GM23338 (cell line): ENCODE results near the gene TNFRSF21.

Experiments
- CREB1 ChIP-seq: fragments of 250-450 bp; sonication (Bioruptor Pico); IDR thresholded peaks from 2 replicates; pipeline ENCODE4 v1.5.0; 2020; ENCODE audit warnings: low read depth, mild to moderate bottlenecking, moderate library complexity
- CTCF ChIP-seq, 2 experiments: fragments of 200-600 bp in 1 of 2; sonication (generic) in 1 of 2; conservative IDR thresholded peaks; 2 replicates each; pipeline versions ENCODE4 v1.5.1 to v1.6.1; 2016 to 2017; ENCODE audit warnings: antibody characterized with exemption in 2 of 2, low read depth in 2 of 2, mild to moderate bottlenecking in 2 of 2, moderate library complexity in 1 of 2
- ETS1 ChIP-seq: IDR thresholded peaks from 2 replicates; pipeline ENCODE4 v1.6.1; 2016; ENCODE audit warnings: antibody characterized with exemption
- EZH2 ChIP-seq: fragments of 200-600 bp; sonication (generic); IDR thresholded peaks from one replicate; pipeline ENCODE4 v1.8.0; 2017; ENCODE audit warnings: antibody characterized with exemption, mild to moderate bottlenecking, low read depth; ENCODE audit not compliant: unreplicated experiment
- POLR2AphosphoS5 ChIP-seq: IDR thresholded peaks from 2 replicates; pipeline ENCODE4 v1.6.1; 2016; ENCODE audit warnings: antibody characterized with exemption, low read depth
- ZNF114 ChIP-seq: fragments of 250-450 bp; sonication (Bioruptor Pico); IDR thresholded peaks from 2 replicates; pipeline ENCODE4 v1.5.0; 2020; ENCODE audit warnings: mild to moderate bottlenecking, moderate library complexity

- TF ChIP-seq CTCF (conservative IDR thresholded peaks at IDR 0.05; ENCODE audit: low read depth in 2 of 2): no peak
- TF ChIP-seq POLR2AphosphoS5: no peak
- TF ChIP-seq CREB1 (CRISPR knock-in tag): no peak
- TF ChIP-seq EZH2: no peak
- no peak for TF ChIP-seq ZNF114 (CRISPR knock-in tag)
- no peak for TF ChIP-seq ETS1
These were observed 79.1 kb downstream of the TNFRSF21 start for GRCh38 chr6:47230579-47230978.
